HepG2 (cell line): ENCODE data around the gene UQCC2. TPM values are rescaled to one million over a fixed set of nuclear protein-coding genes. Genes with fewer than 3 reads are reported as not detected.

ENCODE experiments used
- BCL6 ChIP-seq: IDR thresholded peaks from 2 replicates; pipeline ENCODE4 v1.6.1; 2016; ENCODE audit warnings: missing genetic modification reagents, missing compliant biosample characterization
- BRF2 ChIP-seq: sonication (generic); formaldehyde crosslinking; IDR thresholded peaks from 2 replicates; pipeline ENCODE4 v1.8.1; 2022; ENCODE audit warnings: mild to moderate bottlenecking, missing genetic modification reagents
- CBX5 ChIP-seq: sonication (generic); formaldehyde crosslinking; IDR thresholded peaks from 2 replicates; pipeline ENCODE4 v1.4.0; 2020; ENCODE audit warnings: missing genetic modification reagents, borderline replicate concordance
- CREB1 ChIP-seq, 2 experiments: fragments of 450-650 bp in 1 of 2; IDR thresholded peaks; 2 replicates each; pipeline ENCODE4 v1.6.1; 2016 to 2017; ENCODE audit warnings: control low read depth in 1 of 2, mild to moderate bottlenecking in 1 of 2, missing compliant biosample characterization in 1 of 2, missing genetic modification characterization in 1 of 2
- HNRNPH1 ChIP-seq: fragments of 200-400 bp; formaldehyde crosslinking; optimal IDR thresholded peaks from 2 replicates; pipeline ENCODE3; 2017; ENCODE audit warnings: mild to moderate bottlenecking, low read depth, low read length
- HOXA5 ChIP-seq: sonication (generic); formaldehyde crosslinking; IDR thresholded peaks from 2 replicates; pipeline ENCODE4 v1.4.0; 2020; ENCODE audit warnings: missing genetic modification reagents
- HOXA7 ChIP-seq: sonication (generic); formaldehyde crosslinking; IDR thresholded peaks from 2 replicates; pipeline ENCODE4 v1.8.1; 2022; ENCODE audit warnings: mild to moderate bottlenecking, missing genetic modification reagents, moderate library complexity
- JDP2 ChIP-seq: sonication (generic); formaldehyde crosslinking; IDR thresholded peaks from 2 replicates; pipeline ENCODE4 v1.8.1; 2022; ENCODE audit warnings: missing genetic modification reagents, borderline replicate concordance
- MAFK ChIP-seq, 2 experiments: IDR thresholded peaks in 1 of 2; conservative IDR thresholded peaks in 1 of 2; 2 replicates each; pipeline ENCODE4 v1.6.1; 2011; ENCODE audit warnings: improper control_type of control experiment in 2 of 2, low read length in 2 of 2
- MLX ChIP-seq: IDR thresholded peaks from 2 replicates; pipeline ENCODE4 v1.6.1; 2016
- NCOA2 ChIP-seq: sonication (generic); formaldehyde crosslinking; IDR thresholded peaks from 2 replicates; pipeline ENCODE4 v1.8.0; 2022; ENCODE audit warnings: inconsistent platforms
- NCOR1 ChIP-seq: fragments of 200-600 bp; sonication (generic); IDR thresholded peaks from 2 replicates; pipeline ENCODE4 v1.7.0; 2017; ENCODE audit warnings: antibody characterized with exemption, low read length, borderline replicate concordance
- RARA ChIP-seq: IDR thresholded peaks from 2 replicates; pipeline ENCODE4 v1.6.1; 2016; ENCODE audit warnings: missing genetic modification reagents, missing compliant biosample characterization
- SAP130 ChIP-seq: IDR thresholded peaks from 2 replicates; pipeline ENCODE4 v1.6.1; 2016; ENCODE audit warnings: low read depth
- ZFP37 ChIP-seq: sonication (generic); formaldehyde crosslinking; IDR thresholded peaks from 2 replicates; pipeline ENCODE4 v1.4.0; 2020; ENCODE audit warnings: missing genetic modification reagents, borderline replicate concordance
- ZFY ChIP-seq: sonication (generic); formaldehyde crosslinking; IDR thresholded peaks from 2 replicates; pipeline ENCODE4 v1.4.0; 2020; ENCODE audit warnings: missing genetic modification reagents
- ZNF451 ChIP-seq: sonication (generic); formaldehyde crosslinking; IDR thresholded peaks from 2 replicates; pipeline ENCODE4 v1.5.0; 2020; ENCODE audit warnings: mild to moderate bottlenecking, missing genetic modification reagents
- ZNF569 ChIP-seq: sonication (generic); formaldehyde crosslinking; IDR thresholded peaks from 2 replicates; pipeline ENCODE4 v1.5.0; 2020; ENCODE audit warnings: mild to moderate bottlenecking, missing genetic modification reagents, moderate library complexity, borderline replicate concordance
- ZNF660 ChIP-seq: sonication (generic); formaldehyde crosslinking; IDR thresholded peaks from 2 replicates; pipeline ENCODE4 v1.5.1; 2020; ENCODE audit warnings: mild to moderate bottlenecking, low read depth, missing genetic modification reagents, borderline replicate concordance
- ZSCAN25 ChIP-seq: sonication (generic); formaldehyde crosslinking; IDR thresholded peaks from 2 replicates; pipeline ENCODE4 v1.8.0; 2022; ENCODE audit warnings: mild to moderate bottlenecking, missing genetic modification reagents
- polyA plus RNA-seq, 8 experiments: library from polyadenylated mRNA; depleted of rRNA in 3 of 8; stranded (reverse) in 7 of 8; unstranded in 1 of 8; fragments of >200 nt; fragmentation: Illumina TruSeq in 4 of 8; extraction: Trizol in 4 of 8; gene quantifications; 2 replicates each; pipeline versions ENCODE4 v1.2.1 to v1.2.3, GENCODE V29; 2011 to 2016; ENCODE audit warnings: low read depth in 4 of 8, missing spikeins in 1 of 8, mixed read lengths in 1 of 8; ENCODE audit not compliant: insufficient read depth in 1 of 8
- total RNA-seq, 5 experiments: library from RNA; depleted of rRNA; stranded (reverse); fragments of >200 nt; fragmentation: Illumina TruSeq; extraction: Trizol; gene quantifications; 2 replicates each; pipeline ENCODE4 v1.2.3, GENCODE V29; 2016; ENCODE audit warnings: low read depth in 1 of 5
- TF ChIP-seq, protein P1 (sequence below): sonication (generic); formaldehyde crosslinking; IDR thresholded peaks from 2 replicates; pipeline ENCODE4 v1.5.0; 2020; ENCODE audit warnings: mild to moderate bottlenecking, missing genetic modification reagents
- TF ChIP-seq, protein P2 (sequence below): sonication (generic); formaldehyde crosslinking; IDR thresholded peaks from 2 replicates; pipeline ENCODE4 v1.4.0; 2020; ENCODE audit warnings: missing genetic modification reagents
- TF ChIP-seq, protein P3 (sequence below): sonication (generic); formaldehyde crosslinking; IDR thresholded peaks from 2 replicates; pipeline ENCODE4 v1.4.0; 2020; ENCODE audit warnings: mild to moderate bottlenecking, missing genetic modification reagents, borderline replicate concordance
- TF ChIP-seq, protein P4 (sequence below): sonication (generic); formaldehyde crosslinking; IDR thresholded peaks from 2 replicates; pipeline ENCODE4 v1.4.0; 2020; ENCODE audit warnings: mild to moderate bottlenecking, missing genetic modification reagents

UQCC2 gene
- total and polyA plus RNA-seq, 2 of the 13 experiments (the other 11 are each of a cell fraction or from before 2014, with no cell fraction given): 82.4 to 238 TPM

GRCh38 chr6:33745548-33745947 lies 34.0 kb upstream of the UQCC2 start (continued):
- TF ChIP-seq BRF2 (CRISPR knock-in tag) (no peak), CBX5 (CRISPR knock-in tag) (no peak), MLX (CRISPR knock-in tag) (no peak), HNRNPH1 (no peak), ZSCAN25 (peak; percentile 78), JDP2 (CRISPR knock-in tag) (no peak), BCL6 (CRISPR knock-in tag) (no peak), MAFK (conservative IDR thresholded peaks at IDR 0.05 in 1 of 2, IDR thresholded peaks at IDR 0.05 in 1 of 2; ENCODE audit: low read length in 2 of 2) (no peak), NCOR1 (no peak), HOXA5 (CRISPR knock-in tag) (no peak), ZFY (CRISPR knock-in tag) (peak; percentile 10; the same call in 1 of the 2 replicates), CREB1 (IDR thresholded peaks at IDR 0.05) (0 out of 2 replicates have a peak, but pooled peaks have one; percentile 3), CREB1 (CRISPR knock-in tag; IDR thresholded peaks at IDR 0.05) (no peak), HOXA7 (CRISPR knock-in tag) (no peak), NCOA2 (no peak), ZNF569 (CRISPR knock-in tag) (no peak), RARA (CRISPR knock-in tag) (peak; percentile 25; the same call in 1 of the 2 replicates), ZNF451 (no peak), SAP130 (CRISPR knock-in tag) (peak; percentile 41; the same call in 1 of the 2 replicates), ZNF660 (CRISPR knock-in tag) (no peak), ZFP37 (no peak)
- TF ChIP-seq, protein P1, sequence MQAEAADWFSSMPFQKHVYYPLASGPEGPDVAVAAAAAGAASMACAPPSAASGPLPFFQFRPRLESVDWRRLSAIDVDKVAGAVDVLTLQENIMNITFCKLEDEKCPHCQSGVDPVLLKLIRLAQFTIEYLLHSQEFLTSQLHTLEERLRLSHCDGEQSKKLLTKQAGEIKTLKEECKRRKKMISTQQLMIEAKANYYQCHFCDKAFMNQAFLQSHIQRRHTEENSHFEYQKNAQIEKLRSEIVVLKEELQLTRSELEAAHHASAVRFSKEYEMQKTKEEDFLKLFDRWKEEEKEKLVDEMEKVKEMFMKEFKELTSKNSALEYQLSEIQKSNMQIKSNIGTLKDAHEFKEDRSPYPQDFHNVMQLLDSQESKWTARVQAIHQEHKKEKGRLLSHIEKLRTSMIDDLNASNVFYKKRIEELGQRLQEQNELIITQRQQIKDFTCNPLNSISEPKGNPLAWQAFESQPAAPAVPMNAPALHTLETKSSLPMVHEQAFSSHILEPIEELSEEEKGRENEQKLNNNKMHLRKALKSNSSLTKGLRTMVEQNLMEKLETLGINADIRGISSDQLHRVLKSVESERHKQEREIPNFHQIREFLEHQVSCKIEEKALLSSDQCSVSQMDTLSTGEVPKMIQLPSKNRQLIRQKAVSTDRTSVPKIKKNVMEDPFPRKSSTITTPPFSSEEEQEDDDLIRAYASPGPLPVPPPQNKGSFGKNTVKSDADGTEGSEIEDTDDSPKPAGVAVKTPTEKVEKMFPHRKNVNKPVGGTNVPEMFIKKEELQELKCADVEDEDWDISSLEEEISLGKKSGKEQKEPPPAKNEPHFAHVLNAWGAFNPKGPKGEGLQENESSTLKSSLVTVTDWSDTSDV (CRISPR knock-in tag): no peak
- TF ChIP-seq, protein P2, sequence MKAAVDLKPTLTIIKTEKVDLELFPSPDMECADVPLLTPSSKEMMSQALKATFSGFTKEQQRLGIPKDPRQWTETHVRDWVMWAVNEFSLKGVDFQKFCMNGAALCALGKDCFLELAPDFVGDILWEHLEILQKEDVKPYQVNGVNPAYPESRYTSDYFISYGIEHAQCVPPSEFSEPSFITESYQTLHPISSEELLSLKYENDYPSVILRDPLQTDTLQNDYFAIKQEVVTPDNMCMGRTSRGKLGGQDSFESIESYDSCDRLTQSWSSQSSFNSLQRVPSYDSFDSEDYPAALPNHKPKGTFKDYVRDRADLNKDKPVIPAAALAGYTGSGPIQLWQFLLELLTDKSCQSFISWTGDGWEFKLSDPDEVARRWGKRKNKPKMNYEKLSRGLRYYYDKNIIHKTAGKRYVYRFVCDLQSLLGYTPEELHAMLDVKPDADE (CRISPR knock-in tag): no peak
- TF ChIP-seq, protein P3, sequence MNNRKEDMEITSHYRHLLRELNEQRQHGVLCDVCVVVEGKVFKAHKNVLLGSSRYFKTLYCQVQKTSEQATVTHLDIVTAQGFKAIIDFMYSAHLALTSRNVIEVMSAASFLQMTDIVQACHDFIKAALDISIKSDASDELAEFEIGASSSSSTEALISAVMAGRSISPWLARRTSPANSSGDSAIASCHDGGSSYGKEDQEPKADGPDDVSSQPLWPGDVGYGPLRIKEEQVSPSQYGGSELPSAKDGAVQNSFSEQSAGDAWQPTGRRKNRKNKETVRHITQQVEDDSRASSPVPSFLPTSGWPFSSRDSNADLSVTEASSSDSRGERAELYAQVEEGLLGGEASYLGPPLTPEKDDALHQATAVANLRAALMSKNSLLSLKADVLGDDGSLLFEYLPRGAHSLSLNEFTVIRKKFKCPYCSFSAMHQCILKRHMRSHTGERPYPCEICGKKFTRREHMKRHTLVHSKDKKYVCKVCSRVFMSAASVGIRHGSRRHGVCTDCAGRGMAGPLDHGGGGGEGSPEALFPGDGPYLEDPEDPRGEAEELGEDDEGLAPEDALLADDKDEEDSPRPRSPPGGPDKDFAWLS (CRISPR knock-in tag): no peak
- TF ChIP-seq, protein P4, sequence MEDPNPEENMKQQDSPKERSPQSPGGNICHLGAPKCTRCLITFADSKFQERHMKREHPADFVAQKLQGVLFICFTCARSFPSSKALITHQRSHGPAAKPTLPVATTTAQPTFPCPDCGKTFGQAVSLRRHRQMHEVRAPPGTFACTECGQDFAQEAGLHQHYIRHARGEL: no peak
